ENCODE results near the gene KIF6.

GRCh38 chr6:39666706-39667489, 58.3 kb downstream of the KIF6 start:
- TF ChIP-seq POLR2A (IDR thresholded peaks at IDR 0.05) (no peak), EP300 (IDR thresholded peaks at IDR 0.05) (no peak)

Measured in gastroesophageal sphincter (tissue), 2 donors.